NCI-H2227 treated with DMSO at 0.1 percent for 48 hours (cell line): ENCODE results near the gene PPDPF.

Source experiments
- DNase-seq: peaks from one replicate; lab custom pipeline; 2025; lab: John Stamatoyannopoulos, UW

PPDPF gene

GRCh38 chr20:63487781-63488241 lies 32.8 kb upstream of the PPDPF start:
- no peak for DNase-seq

DNA sequence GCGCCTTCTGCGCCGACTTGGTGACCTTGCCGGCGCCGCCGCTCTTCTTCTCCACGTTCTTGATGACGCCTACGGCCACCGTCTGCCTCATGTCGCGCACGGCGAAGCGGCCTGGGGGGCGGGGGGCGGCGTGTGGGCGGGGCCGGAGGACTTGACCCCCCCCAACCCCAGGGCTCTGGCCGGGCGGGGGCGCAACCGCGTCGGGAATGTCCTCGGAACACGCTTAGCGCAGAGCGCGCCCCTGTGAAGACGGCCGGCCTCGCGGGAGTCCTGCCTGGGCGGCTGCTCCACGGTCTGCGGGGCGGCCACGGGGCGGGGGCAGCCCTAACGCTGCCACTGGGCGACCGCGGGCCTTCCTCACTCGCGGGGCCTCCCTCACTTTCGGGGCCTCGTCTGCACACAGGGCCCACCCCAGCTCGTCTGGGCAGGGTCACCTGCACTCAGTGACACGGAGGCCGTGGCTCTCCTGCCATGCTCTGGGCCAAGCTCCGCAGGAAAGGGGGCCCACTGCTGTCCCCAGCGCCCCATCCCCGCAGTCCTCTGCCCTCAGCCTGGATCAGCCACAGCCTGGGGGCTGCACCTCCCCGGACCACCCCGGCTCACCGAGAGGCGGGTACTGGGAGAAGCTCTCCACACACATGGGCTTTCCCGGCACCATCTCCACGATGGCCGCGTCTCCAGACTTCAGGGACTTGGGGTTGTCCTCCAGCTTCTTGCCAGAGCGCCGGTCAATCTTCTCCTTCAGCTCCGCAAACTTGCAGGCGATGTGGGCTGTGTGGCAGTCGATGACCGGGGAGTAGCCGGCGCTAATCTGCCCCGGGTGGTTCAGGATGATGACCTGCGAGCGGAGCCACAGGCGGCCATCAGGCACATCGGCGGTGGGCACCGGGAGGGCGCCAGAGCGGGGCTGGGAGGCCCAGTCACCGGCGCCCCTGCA lies 32.0 kb upstream of the PPDPF start:
- DNase-seq, result no peak

- DNase-seq, result no peak
These were observed 30.1 kb upstream of the PPDPF start for GRCh38 chr20:63490416-63490815.

- DNase-seq, result no peak
These were observed 29.5 kb upstream of the PPDPF start for GRCh38 chr20:63491078-63491477.

DNA sequence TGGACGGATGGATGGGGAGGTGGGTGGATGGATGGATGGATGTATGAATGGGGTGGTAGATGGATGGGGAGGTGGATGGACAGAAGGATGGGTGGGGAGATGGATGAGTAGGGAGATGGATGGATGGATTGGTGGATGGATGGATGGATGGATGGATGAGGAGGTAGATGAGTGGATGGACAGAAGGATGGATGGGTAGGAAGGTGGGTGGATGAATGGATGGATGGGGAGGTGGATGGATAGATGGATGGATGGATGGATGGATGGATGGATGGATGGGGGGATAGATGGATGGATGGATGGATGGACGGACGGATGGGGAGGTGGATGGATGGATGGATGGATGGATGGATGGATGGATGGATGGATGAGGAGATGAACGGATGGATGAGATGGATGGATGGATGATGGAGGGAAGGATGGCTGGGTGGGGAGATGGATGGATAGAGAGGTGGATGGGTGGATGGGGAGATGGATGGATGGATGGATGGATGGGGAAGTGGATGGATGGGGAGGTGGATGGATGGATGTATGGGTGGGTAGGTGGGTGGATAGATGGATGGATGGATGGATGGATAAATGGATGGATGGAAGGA lies 28.8 kb upstream of the PPDPF start:
- no peak for DNase-seq

DNA sequence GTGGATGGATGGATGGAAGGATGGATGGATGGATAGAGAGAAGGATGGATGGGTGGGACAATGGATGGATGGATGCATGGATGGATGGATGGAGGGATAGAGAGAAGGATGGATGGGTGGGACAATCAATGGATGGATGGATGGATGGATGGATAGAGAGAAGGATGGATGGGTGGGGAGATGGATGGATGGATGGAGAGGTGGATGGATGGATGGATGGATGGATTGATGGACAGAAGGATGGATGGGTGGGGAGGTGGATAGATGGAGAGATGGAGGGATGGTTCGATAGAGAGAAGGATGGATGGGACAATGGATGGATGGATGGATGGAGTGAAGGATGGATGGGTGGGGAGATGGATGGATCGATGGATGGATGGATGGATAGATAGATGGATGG lies 28.0 kb upstream of the PPDPF start:
- DNase-seq, result no peak

DNA sequence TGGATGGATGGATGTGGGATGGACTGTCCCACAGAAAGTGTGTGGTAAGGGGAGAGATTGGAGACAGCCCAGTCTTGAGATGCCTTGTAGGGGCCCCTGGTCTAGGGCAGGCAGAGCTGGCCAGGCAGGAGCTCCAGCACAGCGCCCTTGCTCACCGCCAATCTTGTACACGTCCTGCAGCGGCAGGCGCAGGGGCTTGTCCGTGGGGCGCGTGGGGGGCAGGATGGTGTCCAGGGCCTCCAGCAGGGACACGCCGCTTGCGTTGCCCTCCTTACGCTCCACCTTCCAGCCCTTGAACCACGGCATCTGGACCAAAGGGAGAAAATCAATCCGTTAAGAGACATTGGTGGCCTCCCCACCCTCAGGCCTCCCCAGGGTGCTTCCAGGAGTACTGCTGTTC lies 27.6 kb upstream of the PPDPF start:
- no peak for DNase-seq

DNA sequence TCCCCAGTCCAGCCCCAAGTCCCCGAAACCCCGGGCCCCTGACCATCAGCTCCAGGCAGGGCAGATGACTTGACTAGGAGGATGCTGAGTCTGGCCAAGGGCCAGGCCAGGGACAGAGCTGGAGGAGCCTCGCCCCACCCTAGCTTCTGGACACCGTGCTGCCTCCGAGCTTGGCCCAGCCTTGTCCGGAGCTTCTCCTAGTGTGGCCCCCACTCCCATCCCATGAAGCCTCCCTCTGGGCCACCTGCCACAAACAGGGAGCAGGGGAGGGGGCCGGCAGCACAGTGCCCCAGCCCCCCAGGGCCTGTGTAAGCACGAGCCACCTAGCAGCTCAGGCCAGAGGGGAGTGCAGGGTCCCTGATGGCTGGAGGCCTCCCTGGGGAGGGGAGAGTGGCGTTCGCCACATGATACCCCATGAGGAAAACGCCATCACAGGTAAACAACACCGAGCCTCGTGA lies 27.0 kb upstream of the PPDPF start:
- DNase-seq, result no peak

DNA sequence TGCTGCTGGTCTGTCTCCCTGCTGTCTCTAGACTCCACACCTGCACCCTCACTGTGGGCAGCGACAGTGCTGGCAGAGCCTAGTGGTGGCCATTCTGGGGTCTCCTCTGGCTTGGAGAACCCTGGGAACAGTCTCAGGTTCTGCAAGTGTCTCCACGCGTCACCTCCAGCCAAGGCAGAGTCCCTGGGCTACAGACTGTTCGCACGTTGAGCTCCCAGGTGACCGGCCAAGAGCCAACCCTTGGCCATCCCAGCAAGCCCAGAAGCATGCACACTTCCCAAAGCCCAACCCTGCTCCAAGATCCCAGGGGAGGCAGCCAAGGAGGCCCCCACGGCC lies 26.5 kb upstream of the PPDPF start:
- DNase-seq, result no peak

DNA sequence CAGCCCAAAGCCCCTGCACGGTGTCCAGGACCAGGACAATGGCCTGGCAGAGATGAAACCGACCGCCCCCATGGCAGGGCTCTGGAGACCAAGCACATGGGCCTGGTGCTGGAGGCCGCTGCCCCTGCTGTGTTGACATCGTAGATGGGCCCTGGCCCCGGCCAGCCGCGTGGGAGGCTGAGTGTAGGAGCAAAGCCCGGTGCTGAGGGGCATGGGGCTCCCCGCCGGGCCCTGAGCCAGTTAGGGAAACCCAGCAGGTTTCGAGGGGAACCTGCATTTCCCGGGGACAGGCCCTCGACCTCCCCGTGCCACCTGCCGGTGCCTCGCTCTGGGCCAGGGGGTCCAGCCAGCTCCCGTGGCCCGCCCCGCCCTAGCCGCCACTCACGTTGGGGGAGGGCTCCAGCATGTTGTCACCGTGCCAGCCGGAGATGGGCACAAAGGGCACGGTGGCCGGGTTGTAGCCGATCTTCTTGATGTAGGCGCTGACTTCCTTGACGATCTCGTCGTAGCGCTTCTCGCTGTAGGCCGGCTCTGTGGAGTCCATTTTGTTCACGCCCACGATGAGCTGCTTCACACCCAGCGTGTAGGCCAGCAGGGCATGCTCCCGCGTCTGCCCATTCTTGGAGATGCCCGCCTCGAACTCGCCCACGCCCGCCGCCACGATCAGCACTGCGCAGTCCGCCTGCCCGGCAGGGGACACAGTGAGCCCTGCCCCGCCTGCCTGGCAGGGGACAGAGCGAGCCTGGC lies 26.0 kb upstream of the PPDPF start:
- no peak for DNase-seq

- no peak for DNase-seq
These were observed 25.3 kb upstream of the PPDPF start for GRCh38 chr20:63495167-63495720.

- DNase-seq, result no peak
These were observed 24.6 kb upstream of the PPDPF start for GRCh38 chr20:63495741-63496595.

DNA sequence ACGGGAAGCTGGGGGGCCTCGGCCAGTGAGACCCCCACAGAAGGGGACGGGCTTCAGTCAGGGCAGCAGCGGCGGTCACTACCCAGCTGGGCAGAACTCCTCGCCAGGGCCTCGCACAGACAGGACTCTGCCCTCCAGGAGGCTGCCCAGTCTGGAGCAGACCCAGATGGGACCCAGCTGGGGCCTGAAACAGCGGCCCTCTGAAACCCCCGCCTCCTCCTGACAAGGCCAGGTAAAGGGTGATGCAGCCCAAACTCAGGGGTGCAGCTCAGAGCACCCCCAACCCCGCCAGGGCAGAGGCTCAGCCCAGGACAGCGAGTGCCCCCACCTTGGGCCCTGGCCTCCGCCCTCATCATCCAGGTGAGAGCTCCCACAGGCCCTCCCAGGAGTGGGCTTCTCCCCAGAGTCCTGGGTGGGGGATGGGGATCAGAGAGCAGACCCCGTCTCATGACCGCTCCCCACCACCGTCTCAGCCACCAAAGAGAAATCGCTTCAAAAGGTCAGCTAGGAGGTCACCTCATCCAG lies 23.9 kb upstream of the PPDPF start:
- DNase-seq, result no peak

GRCh38 chr20:63497138-63497945 lies 23.2 kb upstream of the PPDPF start:
- no peak for DNase-seq

- DNase-seq, result no peak
These were observed 22.3 kb upstream of the PPDPF start for GRCh38 chr20:63497946-63498935.

DNA sequence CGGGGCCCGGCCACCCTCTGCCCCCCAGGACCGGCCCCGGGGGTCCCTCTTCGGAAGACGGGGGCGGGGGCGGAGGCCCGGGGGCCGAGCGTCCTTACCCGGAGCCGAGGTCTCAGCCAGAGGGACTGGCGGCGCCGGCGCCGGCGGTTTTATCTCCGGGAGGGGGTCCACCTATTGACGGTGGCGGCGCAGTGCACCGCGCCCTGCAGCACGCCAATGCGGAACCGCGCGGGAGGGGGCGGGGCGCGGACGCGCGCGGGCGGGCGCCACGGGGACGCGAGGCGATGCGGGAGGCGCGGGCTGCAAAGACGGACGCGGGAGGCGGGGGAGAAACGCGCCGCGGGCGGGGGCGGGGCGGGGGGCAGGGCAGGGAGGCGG lies 21.6 kb upstream of the PPDPF start, which contains the start of gene EEF1A2:
Gene EEF1A2 (minus strand): TSS at position 124 of the 378 bp plus-strand sequence. CDS start 1,320 bp downstream, outside the sequence.
- peak; percentile 20 for DNase-seq

DNA sequence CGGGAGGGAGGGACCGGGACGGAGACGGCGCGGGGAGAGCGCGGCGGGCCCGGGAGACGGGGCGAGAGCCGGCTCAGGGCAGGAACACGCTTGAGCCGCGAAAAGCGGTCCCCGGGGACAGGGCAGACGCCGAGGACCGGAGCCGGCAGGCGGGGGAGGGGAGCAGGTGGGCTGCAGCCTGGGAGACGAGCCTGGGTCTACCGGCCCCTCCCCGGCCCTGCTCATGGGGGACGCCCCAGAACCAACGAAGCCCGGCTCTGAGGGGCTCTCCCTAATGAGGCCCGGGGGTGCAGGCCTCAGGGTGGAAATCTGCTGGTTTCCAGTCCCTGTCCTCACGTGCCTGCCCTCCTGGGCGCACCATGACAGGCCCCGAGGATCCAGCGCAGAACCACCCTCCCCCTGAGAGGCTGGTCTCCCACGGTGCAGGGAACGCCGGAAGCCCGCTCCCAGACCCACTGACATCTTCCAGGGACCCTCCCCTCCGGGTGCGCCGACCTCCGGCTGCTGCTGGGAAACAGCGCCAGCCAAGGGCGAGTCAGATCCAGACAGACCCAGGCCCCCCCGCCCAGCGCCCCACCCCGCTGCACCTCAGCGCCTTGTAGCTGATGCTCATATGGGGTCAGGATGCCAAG lies 21.1 kb upstream of the PPDPF start:
- no peak for DNase-seq

DNA sequence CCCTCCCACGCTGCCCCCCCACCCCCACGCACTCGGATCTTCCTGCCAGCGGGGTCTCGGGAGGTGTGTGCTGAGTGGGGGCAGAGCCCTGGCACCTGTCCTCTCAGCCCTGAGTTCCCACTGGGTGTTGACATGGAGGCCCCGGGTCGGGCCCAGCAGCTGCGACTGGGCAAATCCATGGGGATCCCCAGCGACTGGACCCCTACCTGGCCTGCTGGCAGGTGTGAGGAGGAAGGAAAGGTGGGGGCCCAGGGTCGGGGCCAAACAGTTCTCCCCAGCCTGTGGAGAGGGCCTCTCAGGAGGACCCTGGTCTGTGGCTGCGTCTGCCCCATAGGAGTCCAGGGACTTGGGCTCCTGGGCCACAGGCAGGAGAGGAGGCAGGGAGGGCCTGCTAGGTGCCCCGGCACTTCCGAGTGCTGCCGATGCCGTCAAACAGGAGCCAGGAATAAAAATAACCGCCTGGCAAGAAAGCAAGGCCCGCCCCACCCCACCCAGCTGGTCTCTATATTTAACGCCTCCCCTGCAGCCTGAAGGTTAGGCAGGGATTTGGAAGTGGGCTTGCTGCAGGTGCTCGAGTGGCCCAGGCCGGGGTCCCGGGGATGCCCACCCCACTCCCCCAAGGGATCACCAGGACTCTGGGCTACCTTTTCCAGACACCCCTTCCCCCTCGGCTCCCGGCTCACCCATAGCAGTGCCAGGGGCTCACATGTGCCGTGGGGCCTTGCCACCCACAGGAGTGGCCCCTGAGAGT lies 20.2 kb upstream of the PPDPF start:
- DNase-seq, result no peak
